Panc1 (cell line): ENCODE results near the gene GALNT10.

Experiments used
- POLR2AphosphoS5 ChIP-seq: IDR thresholded peaks from 2 replicates; pipeline ENCODE4 v1.6.1; 2012; ENCODE audit warnings: mild to moderate bottlenecking, low read depth, low read length, moderate library complexity
- TF ChIP-seq, protein P1 (sequence below): fragments of 450-650 bp; IDR thresholded peaks from 2 replicates; pipeline ENCODE4 v1.5.1; 2017; ENCODE audit warnings: mild to moderate bottlenecking

DNA sequence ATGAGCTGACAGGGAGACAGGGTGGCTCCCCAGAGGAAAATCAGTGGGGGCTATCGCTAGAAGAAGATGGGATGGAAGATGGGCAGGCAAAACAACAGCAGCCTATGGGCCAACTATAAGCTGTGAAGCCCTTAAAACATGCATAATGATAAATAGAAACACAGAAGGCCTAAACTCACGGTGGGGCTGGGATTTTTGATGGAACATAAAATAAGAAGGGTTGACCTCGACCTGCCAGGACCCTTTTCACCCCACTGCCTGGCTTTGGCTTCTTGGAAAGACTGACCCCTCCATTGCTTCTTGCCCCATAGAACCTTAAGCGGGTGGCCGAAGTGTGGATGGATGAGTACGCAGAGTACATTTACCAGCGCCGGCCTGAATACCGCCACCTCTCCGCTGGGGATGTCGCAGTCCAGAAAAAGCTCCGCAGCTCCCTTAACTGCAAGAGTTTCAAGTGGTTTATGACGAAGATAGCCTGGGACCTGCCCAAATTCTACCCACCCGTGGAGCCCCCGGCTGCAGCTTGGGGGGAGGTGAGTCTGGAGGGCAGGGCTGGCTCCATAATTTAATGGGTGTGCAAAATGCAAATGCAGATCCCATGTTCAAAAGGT lies 218.8 kb downstream of the GALNT10 start:
- TF ChIP-seq, protein P1, sequence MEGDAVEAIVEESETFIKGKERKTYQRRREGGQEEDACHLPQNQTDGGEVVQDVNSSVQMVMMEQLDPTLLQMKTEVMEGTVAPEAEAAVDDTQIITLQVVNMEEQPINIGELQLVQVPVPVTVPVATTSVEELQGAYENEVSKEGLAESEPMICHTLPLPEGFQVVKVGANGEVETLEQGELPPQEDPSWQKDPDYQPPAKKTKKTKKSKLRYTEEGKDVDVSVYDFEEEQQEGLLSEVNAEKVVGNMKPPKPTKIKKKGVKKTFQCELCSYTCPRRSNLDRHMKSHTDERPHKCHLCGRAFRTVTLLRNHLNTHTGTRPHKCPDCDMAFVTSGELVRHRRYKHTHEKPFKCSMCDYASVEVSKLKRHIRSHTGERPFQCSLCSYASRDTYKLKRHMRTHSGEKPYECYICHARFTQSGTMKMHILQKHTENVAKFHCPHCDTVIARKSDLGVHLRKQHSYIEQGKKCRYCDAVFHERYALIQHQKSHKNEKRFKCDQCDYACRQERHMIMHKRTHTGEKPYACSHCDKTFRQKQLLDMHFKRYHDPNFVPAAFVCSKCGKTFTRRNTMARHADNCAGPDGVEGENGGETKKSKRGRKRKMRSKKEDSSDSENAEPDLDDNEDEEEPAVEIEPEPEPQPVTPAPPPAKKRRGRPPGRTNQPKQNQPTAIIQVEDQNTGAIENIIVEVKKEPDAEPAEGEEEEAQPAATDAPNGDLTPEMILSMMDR: no peak
- no peak for TF ChIP-seq POLR2AphosphoS5
